GM21528 (cell line): ENCODE data around the gene PTGR2.
A peak's percentile ranks its signal among the peaks of the same experiment; 100 is the strongest.
"Not testable (repeated sequence)": the region's sequence is repeated elsewhere in the genome, so short reads cannot be mapped to it uniquely, and the experiment has no call there.

Experiments
- ATAC-seq: cut with Tn5 transposase; IDR thresholded peaks from one replicate; pipeline ENCODE4 v1.9.1; 2021; ENCODE audit warnings: mild to moderate bottlenecking, moderate library complexity; ENCODE audit not compliant: unreplicated experiment, low FRiP score

The PTGR2 gene

DNA sequence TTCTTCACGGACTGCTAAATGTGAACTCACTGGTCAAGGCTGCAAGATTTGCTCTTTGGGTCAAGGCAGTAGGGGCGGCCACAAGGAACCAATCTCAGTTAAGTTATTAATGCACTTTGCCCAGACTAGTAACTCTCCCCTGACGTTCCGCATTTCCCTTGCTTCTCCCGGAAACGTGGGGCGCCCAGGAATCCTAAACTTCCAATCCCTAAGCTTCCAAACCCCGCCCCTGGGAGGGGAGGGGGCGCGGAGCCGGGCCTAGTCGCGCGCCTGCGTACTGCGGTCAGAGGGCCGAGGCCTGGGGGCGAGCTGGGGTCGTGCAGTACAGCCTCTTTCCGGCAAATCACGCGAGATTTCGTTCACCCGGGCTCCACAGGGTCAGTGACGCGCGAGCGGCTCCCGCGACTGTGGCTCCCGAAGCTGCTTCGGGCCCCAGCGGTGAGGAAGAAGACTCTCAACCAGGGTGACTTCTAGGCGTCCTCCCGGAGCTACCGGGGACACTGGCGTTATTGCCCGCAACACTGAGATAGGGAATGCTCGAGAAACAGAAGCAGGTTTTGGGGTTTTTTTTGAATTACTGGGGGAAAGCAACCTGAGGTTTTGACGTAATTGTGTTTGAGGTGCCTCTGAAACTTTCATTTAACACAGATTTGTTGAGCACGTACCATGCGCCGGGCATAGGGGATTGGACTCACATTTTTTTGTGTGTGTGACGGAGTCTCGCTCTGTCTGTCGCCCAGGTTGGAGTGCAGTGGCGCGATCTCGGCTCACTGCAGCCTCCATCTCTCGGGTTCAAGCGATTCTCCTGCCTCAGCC is at the start of gene PTGR2:
Gene PTGR2, plus strand, starts transcription at position 265 of the 816 bp plus-strand sequence. CDS start 7,032 bp downstream, outside the sequence.
- peak; percentile 80 for ATAC-seq

DNA sequence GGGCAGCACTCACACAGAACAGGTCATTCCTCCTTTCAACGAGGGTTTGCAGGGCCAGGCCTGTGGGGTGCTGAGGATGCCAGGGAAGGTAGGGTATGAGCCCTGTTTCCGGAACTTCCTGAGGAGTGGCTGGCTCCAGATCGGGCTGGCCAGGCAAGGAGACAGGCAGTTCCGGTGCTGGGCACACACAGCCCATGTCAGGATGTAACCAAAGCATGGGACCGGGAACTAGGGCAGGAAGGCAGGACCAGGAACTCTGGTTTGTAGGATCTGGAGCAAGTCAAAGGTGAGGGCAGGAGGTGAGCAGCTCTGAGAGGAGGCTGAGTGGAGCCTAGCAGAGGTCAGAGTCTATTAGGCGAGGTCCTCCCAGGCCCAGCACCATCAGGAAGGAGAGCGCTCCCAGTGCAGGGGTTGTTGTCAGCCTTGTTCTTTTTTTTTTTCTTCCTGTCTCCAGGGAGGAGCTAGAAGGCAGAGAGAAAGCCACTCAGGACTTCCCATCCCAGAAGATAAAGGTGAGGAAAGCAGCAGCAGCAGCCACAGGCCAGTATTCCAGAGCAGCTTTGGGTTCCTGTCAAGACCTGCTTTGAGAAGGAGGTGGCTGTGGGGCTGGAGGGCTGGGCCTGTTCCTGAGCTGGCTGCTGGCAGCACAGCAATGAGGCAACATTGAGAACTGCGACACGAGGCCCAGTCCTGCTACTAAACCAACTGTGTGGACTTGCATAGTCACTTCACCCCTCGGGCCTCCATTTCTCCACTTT is 49.0 kb upstream of the PTGR2 start:
- ATAC-seq, result no peak

DNA sequence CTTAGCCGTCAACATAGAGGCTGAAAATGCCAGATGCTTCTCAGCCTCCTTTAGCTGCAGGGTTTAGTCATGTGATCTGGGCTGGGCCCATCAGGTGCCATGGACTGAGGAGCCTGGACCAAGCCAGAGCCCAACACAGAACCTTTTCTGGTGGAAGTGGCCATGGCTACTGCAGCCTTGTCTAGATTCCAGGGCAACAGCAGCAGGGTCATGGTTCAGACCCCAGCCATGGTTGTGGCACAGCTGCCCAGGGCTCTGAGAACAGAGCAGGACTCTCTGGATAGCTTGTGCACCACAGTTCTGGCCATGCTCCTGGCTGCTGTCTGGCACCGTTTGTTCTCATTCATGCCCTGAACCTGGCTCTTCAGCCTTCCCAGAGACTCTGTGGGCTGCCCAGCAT is 47.0 kb upstream of the PTGR2 start:
- ATAC-seq, result no peak

DNA sequence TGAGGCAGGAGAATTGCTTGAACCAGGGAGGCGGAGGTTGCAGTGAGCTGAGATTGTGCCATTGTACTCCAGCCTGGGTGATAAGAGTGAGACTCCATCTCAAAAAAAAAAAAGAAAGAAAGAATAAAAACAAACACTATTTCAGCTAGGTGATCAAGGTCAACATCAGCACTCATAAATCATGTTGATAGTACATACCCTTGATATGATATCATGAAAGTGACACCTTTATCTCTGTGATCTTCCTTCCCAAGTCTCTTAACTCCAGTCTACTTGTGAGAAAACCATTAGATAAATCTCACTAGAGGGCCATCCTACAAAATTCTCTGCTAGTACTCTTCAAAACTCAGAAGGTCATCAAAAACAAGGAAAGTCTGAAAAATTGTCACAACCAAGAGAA is 44.2 kb upstream of the PTGR2 start:
- ATAC-seq, result no peak

DNA sequence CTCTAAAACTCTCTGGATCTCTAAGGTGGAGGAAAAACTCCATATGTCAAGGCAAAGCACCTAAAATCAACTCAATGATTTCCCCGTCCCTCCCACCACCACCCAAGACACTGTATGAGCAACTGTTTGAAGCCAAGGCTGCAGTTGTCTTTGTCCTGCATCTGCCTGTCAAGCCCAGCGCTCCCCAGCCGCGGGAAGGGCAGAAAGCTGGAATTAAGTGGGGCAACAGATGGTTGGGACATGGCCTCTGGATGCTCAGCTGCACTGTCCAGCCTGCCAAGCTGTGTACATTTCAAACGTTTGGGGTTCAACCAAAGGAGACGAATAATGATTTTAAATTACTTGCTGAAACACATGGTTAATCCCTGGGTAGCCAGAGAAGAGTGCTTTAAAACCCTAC is 42.2 kb upstream of the PTGR2 start:
- no peak for ATAC-seq

DNA sequence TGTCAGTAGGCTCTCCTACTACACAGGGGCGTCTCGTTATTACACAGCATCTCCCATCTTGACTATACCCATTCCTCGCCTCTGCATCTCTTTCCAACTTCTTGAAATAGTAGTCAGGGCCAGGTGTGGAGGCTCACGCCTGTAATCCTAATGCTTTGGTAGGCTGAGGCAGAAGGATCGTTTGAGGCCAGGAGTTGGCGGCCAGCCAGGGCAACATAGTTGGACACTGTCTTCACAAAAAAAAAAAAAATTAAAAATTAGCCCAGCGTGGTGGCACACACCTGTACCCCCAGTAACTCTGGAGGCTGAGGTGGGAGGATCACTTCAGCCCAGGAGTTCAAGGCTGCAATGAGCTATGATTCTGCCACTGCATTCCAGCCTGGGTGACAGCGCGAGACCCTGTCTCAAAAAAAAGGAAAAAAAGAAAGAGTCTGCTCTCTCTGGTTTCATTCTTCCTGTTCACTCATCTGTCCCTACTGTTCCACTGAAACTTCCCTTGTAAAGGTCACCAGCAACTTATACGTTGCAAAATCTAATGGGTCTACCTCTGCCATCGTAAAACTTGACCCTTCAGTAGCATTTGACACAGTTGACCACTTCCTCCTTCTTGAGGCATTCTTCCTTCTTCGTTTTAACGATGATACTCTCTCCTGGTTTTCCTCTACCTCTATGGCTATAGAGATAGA is 41.0 kb upstream of the PTGR2 start:
- ATAC-seq, result no peak

DNA sequence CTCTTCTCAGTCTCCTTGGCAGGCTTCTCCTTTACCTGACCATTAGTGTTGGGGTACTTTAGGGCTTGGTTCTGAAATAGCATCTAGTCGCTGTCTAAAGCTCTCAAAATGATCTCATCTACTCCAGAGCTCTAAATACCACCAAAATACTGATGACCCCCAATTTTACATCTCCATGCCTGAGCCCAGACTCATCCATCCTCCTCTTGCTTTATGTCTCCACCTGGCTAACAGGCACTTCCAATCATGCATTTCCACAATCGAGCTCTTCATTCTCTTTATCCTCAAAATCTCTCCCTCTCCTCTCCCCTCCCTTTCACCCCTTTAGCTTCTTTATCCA is 40.5 kb upstream of the PTGR2 start:
- ATAC-seq, result no peak

DNA sequence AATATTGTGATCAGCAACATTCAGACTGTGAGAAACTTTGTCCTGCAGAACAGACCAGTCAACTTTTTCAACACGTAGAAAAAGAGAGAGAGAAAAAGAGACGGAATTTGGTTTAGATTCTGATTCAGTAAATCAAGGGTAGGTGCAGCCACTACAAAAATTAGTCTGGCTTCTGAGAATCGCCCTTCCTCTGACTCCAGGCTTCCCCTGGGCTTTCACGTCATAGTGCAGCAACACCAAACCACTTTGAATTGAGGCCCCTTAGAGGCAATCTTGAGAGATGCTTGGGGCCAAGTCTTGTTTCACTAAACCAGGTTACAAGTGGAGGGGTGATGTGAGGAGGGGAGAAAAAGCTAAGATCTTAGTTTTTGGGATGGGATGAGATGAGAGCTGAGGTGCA is 37.5 kb upstream of the PTGR2 start:
- ATAC-seq, result no peak

DNA sequence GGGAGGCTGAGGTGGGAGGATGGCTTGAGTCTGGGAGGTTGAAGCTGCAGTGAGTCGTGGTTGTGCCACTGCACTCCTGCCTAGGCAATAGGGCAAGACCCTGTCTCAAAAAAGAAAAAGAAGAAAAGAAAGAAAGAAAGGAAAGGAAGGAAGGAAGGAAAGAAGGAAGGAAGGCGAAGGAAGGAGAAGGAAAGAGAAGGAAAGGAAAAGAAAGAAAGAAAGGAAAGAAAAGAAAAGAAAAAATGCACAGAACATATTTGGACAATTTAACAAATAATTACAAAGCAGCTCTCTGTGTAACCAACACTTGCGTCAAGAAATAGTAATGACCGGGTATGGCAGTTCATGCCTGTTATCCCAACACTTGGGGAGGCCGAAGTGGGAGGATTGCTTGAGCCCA is 35.8 kb upstream of the PTGR2 start:
- ATAC-seq, result no peak

DNA sequence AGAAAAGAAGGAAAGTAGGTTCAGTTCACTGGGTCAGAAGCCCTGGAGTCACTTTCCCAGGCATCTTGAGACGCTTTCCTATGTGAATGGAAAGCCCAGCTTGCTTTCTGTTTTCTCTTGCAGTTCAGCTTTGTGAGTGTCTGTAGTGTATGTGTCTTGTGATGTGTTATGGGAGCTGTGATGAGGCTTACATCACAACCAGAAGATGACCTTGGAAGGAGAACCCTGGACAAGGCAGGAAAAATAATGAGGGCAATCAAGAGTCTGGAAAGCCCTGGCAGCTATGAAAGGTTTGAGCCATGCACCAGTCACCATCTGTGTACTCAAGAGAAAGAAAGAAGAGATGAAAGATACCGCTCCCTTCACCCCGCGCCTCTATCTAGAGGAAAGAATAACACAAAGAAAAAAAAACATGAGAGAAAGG is 35.2 kb upstream of the PTGR2 start:
- no peak for ATAC-seq

DNA sequence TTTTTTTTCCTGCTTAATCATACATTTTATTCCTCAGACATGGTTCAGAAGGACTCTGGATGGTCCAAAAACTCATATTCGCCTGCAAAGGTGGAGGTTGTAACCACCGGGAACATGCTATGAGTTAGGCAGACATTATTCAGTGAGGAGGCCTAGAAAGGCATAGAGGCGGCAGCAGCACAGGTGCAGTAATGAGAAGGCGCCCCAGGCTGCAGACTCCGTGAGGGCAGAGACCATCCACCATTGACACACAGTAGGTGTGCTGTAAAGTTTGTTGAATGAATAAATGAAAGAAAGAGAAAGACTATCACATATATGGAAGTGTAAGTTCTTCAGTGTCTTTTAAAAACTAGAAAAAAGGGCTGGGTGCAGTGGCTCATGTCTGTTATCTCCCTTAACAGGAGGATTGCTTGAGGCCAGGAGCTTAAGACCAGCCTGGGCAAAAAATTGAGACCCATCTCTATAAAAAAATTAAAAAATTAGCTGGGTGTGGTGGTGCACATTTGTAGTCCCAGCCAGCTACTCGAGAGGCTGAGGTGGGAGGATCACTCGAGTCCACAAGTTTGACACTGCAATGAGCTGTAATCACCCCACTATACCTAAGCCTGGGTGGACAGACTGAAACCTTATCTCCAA is 34.5 kb upstream of the PTGR2 start:
- ATAC-seq, result no peak

DNA sequence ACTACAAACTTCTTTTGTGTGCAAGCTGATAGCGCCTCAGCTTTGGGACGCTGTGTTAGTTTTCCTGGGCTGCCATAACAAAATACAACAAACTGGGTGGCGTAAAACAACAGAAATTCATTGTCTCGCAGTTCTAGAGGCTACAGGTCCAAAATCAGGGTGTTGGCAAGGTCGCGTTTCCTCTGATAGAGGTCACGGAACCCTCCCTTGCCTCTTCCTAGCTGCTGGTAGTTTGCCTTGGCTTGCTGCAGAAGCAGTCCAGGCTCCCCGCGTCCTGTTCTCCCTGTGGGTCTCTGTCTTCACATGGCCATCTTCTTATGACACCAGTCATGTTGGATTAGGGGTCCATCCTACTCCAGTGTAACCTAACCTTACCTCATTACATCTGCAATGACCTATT is 32.8 kb upstream of the PTGR2 start:
- ATAC-seq, result no peak

DNA sequence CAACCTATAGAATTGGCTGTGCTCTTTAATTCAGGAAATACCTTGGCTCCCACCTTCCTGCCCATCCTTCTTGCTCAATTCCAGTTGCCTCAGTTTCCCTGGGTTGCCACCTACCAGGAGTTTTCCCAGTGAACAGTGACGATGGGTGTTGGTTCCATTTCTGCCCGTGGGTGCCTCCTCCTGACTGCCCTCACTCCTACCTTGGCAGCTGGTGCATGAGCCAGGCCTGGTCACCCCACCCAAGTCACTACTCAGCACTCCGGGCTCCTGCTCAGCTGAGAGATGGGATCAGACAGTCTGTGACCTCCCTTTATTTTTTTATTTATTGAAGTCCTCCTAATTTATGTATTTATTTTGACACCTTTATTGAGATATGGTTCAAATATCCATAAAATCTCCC is 31.0 kb upstream of the PTGR2 start:
- ATAC-seq, result no peak

DNA sequence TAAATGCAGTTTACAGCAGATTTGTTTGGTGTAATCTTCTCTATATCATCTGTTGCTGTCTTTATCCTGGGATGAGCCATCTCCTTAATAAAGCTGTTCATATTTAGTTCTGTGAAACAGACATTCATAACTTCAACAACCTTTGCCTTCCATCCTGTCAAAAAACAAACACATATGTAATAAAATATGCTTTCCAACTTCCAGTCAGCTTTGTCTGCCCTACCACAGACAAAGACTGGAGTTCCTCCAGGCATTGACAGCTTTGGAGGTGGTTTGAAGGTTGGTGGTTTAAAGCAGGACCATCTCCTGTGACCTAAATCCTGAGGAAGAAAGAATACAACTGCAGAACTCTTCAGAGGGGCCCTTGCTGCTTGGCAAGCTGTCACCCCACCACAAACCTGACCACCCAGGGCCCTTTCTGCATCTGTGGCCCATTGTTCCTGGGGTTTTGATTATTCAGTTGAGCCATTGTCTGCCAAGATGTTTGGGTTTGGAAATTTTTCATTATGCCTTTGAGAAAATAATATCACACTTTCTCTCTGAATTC is 28.2 kb upstream of the PTGR2 start:
- ATAC-seq, result no peak

DNA sequence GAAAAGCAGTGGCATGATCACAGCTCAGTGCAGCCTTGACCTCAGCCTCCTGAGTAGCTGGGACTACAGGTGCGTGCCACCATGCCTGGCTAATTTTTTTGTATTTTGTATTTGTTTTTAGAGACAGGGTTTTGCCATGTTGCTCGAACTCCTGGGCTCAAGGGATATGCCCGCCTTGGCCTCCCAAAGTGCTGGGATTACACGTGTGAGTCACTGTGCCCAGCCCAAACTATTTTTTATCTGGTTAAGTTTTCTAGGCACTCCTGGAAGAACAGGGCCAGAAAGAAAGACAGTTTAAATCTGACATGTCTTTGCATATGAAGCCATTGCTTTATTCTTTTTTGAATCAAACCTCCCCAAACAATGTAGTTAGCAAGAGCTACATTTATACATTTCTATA is 27.5 kb upstream of the PTGR2 start:
- no peak for ATAC-seq

DNA sequence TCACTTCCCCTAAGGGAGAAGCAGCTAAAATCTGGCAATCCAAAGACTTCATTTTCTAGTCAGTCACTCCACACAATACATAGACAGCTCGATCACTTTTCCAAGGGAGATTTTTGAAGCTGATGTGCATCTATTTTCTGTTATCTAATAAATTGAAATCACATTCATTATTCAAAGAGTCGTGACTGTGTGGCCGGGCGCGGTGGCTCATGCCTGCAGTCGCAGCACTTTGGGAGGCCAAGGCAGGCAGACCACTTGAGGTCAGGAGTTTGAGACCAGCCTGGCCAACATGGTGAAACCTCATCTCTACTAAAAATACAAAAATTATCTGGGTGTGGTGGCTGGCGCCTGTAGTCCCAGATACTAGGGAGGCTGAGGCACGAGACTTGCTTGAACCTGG is 27.1 kb upstream of the PTGR2 start:
- ATAC-seq, result no peak

DNA sequence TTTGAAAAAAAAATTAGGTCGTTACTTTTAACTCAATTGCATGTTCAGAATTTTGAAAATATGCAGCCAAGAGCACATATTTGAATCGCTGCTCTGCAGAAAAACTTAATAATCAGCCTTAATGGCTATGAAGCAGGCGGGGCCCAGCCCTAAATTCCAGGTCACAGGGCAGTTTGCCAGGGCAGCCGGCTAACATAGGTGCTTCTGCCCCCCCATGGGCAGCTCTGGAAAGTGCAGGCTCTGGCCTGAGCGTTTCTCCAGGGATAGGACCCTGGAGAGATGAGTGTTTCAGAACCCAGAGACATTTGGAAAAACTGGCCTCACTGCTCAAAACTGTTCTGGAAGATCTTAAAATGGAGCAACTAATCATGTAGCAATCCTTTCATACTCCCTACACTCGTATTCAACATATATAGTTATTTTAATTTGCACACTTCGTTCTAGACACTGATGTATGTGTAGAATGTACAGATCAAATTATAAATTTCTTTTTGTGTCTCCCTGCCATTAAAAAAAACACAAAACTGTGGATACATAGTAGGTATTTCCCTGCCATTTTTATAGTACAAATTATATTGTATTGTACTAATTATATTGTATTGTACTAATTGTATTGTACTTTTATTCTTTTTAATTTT is 26.0 kb upstream of the PTGR2 start:
- ATAC-seq, result no peak

DNA sequence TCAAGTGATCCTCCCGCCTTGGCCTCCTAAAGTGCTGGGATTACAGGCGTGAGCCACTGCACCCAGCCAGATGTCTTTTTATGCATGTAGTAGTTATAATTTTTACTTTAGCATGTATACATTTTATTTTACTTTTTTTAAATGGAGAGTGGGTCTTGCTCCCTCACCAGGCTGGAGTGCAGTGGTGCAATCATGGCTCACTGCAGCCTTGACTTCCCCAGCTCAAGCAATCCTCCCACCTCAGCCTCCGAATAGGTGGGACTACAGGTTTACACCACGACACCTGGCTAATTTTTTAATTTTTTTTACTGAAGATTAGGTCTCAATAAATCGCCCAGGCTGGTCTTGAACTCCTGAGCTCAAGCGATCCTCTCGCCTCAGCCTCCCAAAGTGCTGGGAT is 24.4 kb upstream of the PTGR2 start:
- ATAC-seq, result not testable (repeated sequence)

DNA sequence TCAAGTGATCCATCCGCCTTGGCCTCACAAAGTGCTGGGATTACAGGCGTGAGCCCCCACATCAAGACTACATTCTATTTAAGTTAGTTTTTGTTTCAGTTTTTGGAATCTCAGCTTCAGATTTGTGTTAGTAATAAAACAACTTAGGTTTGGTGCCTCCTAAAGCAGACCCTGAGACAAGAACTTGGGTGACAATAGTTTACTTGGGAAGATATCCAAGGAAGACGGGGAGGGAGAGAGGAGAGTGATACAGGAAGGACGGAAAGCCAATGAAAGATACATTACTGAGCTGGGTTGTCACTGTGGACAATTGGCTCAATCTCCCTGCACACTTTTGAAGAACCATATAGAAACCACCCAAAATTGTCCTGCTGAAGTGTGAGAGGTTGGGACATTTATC is 22.6 kb upstream of the PTGR2 start:
- no peak for ATAC-seq
